ENCODE measurements around the gene SNX13.

SNX13 gene

GRCh38 chr7:17902599-17902998, 37.7 kb downstream of the SNX13 start:
- no peak for DNase-seq
- Histone ChIP-seq H3K36me3 (no peaks in the 10 kb centered on the region), H3K4me3 (ENCODE audit: low read depth, low read length) (no peak overlapping the region), H3K27ac (no peak overlapping the region), H3K9me3 (ENCODE audit: severe bottlenecking) (no peaks in the 10 kb centered on the region), H3K27me3 (ENCODE audit: insufficient read depth, low read depth, severe bottlenecking) (no peaks in the 10 kb centered on the region)
- no peak for TF ChIP-seq CTCF (IDR thresholded peaks at IDR 0.05; ENCODE audit: low read depth, low read length)

- no peaks in the 10 kb centered on the region for H3K27me3 ChIP-seq (ENCODE audit: insufficient read depth, low read depth, severe bottlenecking)
- DNase-seq: no peak
- TF ChIP-seq CTCF (IDR thresholded peaks at IDR 0.05; ENCODE audit: low read depth, low read length): no peak
- H3K9me3 ChIP-seq (ENCODE audit: severe bottlenecking): no peaks in the 10 kb centered on the region
- no peak overlapping the region for H3K27ac ChIP-seq
- no peak overlapping the region for H3K4me3 ChIP-seq (ENCODE audit: low read depth, low read length)
- no peaks in the 10 kb centered on the region; the same call in 1 of the 2 replicates for H3K36me3 ChIP-seq
Observed at GRCh38 chr7:17900464-17900863, 39.8 kb downstream of the SNX13 start.

GRCh38 chr7:17898111-17898510, 42.2 kb downstream of the SNX13 start:
- H3K4me3 ChIP-seq (ENCODE audit: low read depth, low read length): no peak overlapping the region
- H3K27me3 ChIP-seq (ENCODE audit: insufficient read depth, low read depth, severe bottlenecking): no peaks in the 10 kb centered on the region
- TF ChIP-seq CTCF (IDR thresholded peaks at IDR 0.05; ENCODE audit: low read depth, low read length): no peak
- H3K9me3 ChIP-seq (ENCODE audit: severe bottlenecking): no peaks in the 10 kb centered on the region
- DNase-seq: no peak
- H3K27ac ChIP-seq: no peak overlapping the region
- no peaks in the 10 kb centered on the region; the same call in 1 of the 2 replicates for H3K36me3 ChIP-seq

GRCh38 chr7:17887286-17887685, 53.0 kb downstream of the SNX13 start:
- no peak for TF ChIP-seq CTCF (IDR thresholded peaks at IDR 0.05; ENCODE audit: low read depth, low read length)
- Histone ChIP-seq H3K36me3 (peaks cover 7% of the 10 kb centered on the region), H3K27ac (no peak overlapping the region), H3K27me3 (ENCODE audit: insufficient read depth, low read depth, severe bottlenecking) (no peaks in the 10 kb centered on the region), H3K9me3 (ENCODE audit: severe bottlenecking) (no peaks in the 10 kb centered on the region), H3K4me3 (ENCODE audit: low read depth, low read length) (no peak overlapping the region)
- no peak for DNase-seq

- no peak overlapping the region for H3K4me3 ChIP-seq (ENCODE audit: low read depth, low read length)
Observed at GRCh38 chr7:17882685-17883084, 57.6 kb downstream of the SNX13 start.

More at GRCh38 chr7:17882685-17883084, 57.6 kb downstream of the SNX13 start:
- no peaks in the 10 kb centered on the region for H3K27me3 ChIP-seq (ENCODE audit: insufficient read depth, low read depth, severe bottlenecking)
- no peak for DNase-seq
- no peaks in the 10 kb centered on the region for H3K9me3 ChIP-seq (ENCODE audit: severe bottlenecking)
- H3K27ac ChIP-seq: no peak overlapping the region
- no peaks in the 10 kb centered on the region; the same call in 1 of the 2 replicates for H3K36me3 ChIP-seq
- TF ChIP-seq CTCF (IDR thresholded peaks at IDR 0.05; ENCODE audit: low read depth, low read length): no peak
